Neuronal stem cell (in vitro differentiated cells): ENCODE data around the gene RYR2.

Experiments used
- DNase-seq: peaks from one replicate; pipeline ENCODE4 v3.0.0-alpha.2; 2013; ENCODE audit warnings: low spot score
- H2AFZ ChIP-seq: one replicate; pipeline ENCODE4 v1.6.1; 2013; ENCODE audit warnings: mild to moderate bottlenecking, low read length, inconsistent platforms
- H2AK5ac ChIP-seq: 2 replicates; pipeline ENCODE4 v1.6.1; 2013; ENCODE audit warnings: low read depth, mild to moderate bottlenecking, inconsistent platforms, low read length, moderate library complexity, mixed read lengths
- H2BK120ac ChIP-seq: 2 replicates; pipeline ENCODE4 v1.6.1; 2013; ENCODE audit warnings: low read depth, mild to moderate bottlenecking, inconsistent platforms, low read length, moderate library complexity, mixed read lengths
- H2BK12ac ChIP-seq: one replicate; pipeline ENCODE4 v1.6.1; 2013; ENCODE audit warnings: low read length, inconsistent platforms
- H2BK15ac ChIP-seq: 2 replicates; pipeline ENCODE4 v1.6.1; 2013; ENCODE audit warnings: mild to moderate bottlenecking, low read length, inconsistent platforms, mixed read lengths
- H2BK5ac ChIP-seq: one replicate; pipeline ENCODE4 v1.6.1; 2013; ENCODE audit warnings: inconsistent platforms, mild to moderate bottlenecking, low read length, moderate library complexity
- H3K14ac ChIP-seq: one replicate; pipeline ENCODE4 v1.6.1; 2013; ENCODE audit warnings: low read length, inconsistent platforms
- H3K18ac ChIP-seq: 2 replicates; pipeline ENCODE4 v1.6.1; 2013; ENCODE audit warnings: low read length, inconsistent platforms
- H3K23ac ChIP-seq: 2 replicates; pipeline ENCODE4 v1.6.1; 2013; ENCODE audit warnings: low read depth, mild to moderate bottlenecking, mixed read lengths, low read length, inconsistent platforms; ENCODE audit not compliant: poor library complexity
- H3K27ac ChIP-seq: replicated peaks from 3 replicates; pipeline ENCODE4 v1.5.1; 2013; ENCODE audit warnings: low read length, inconsistent platforms
- H3K27me3 ChIP-seq, 3 experiments: 2 replicates each; pipeline ENCODE4 v1.6.1; 2013; ENCODE audit warnings: low read length in 3 of 3, mild to moderate bottlenecking in 2 of 3, inconsistent platforms in 1 of 3, low read depth in 1 of 3, mixed read lengths in 1 of 3, moderate library complexity in 1 of 3; ENCODE audit not compliant: control insufficient read depth in 3 of 3, insufficient read depth in 3 of 3
- H3K36me3 ChIP-seq, 2 donors: replicated peaks in 1 of 2; 2 replicates each; pipeline ENCODE4 v1.6.1; 2013; ENCODE audit warnings: low read length in 2 of 2; ENCODE audit not compliant: control insufficient read depth in 2 of 2, insufficient read depth in 2 of 2
- H3K4ac ChIP-seq: 2 replicates; pipeline ENCODE4 v1.6.1; 2013; ENCODE audit warnings: inconsistent platforms, mild to moderate bottlenecking, low read length, moderate library complexity
- H3K4me1 ChIP-seq, 2 donors: 1 replicate in 1 of 2; 2 replicates in 1 of 2; pipeline ENCODE4 v1.6.1; 2013; ENCODE audit warnings: low read length in 2 of 2, low read depth in 1 of 2; ENCODE audit not compliant: control insufficient read depth in 2 of 2, insufficient read depth in 1 of 2
- H3K4me2 ChIP-seq: one replicate; pipeline ENCODE4 v1.6.1; 2013; ENCODE audit warnings: mild to moderate bottlenecking, low read length, inconsistent platforms; ENCODE audit not compliant: insufficient read depth, poor library complexity, severe bottlenecking
- H3K4me3 ChIP-seq, 2 donors: 2 replicates each; pipeline ENCODE4 v1.5.1; 2013; ENCODE audit warnings: low read length in 2 of 2, mild to moderate bottlenecking in 2 of 2, inconsistent platforms in 1 of 2, moderate library complexity in 1 of 2
- H3K79me1 ChIP-seq: one replicate; pipeline ENCODE4 v1.6.1; 2013; ENCODE audit warnings: low read depth, mild to moderate bottlenecking, inconsistent platforms, low read length, moderate library complexity
- H3K9ac ChIP-seq: one replicate; pipeline ENCODE4 v1.6.1; 2013; ENCODE audit warnings: mild to moderate bottlenecking, low read depth, low read length, inconsistent platforms; ENCODE audit not compliant: poor library complexity
- H3K9me3 ChIP-seq, 2 donors: replicated peaks in 1 of 2; 2 replicates each; pipeline versions ENCODE3 to v1.6.1; 2013; ENCODE audit warnings: low read length in 2 of 2, mild to moderate bottlenecking in 2 of 2, inconsistent platforms in 1 of 2, low read depth in 1 of 2, mixed read lengths in 1 of 2, moderate library complexity in 1 of 2; ENCODE audit not compliant: control insufficient read depth in 2 of 2, insufficient read depth in 1 of 2
- H4K8ac ChIP-seq: one replicate; pipeline ENCODE4 v1.6.1; 2013; ENCODE audit warnings: low read depth, mild to moderate bottlenecking, inconsistent platforms, low read length, moderate library complexity
- H4K91ac ChIP-seq: one replicate; pipeline ENCODE4 v1.6.1; 2013; ENCODE audit warnings: low read length, low read depth, mild to moderate bottlenecking, inconsistent platforms; ENCODE audit not compliant: poor library complexity
- WGBS, 2 donors: extraction: QIAGEN DNeasy Blood & Tissue Kit; methylation state at CpG; one replicate each; pipeline ENCODE4 v1.1.7; 2013; ENCODE audit warnings: missing lambda C conversion rate in 2 of 2, mixed read lengths in 1 of 2; ENCODE audit not compliant: insufficient read length in 2 of 2, insufficient replicate concordance in 1 of 2; ENCODE audit errors: extremely low coverage in 2 of 2; 5-methylcytosine and 5-hydroxymethylcytosine counted together

Gene RYR2

DNA sequence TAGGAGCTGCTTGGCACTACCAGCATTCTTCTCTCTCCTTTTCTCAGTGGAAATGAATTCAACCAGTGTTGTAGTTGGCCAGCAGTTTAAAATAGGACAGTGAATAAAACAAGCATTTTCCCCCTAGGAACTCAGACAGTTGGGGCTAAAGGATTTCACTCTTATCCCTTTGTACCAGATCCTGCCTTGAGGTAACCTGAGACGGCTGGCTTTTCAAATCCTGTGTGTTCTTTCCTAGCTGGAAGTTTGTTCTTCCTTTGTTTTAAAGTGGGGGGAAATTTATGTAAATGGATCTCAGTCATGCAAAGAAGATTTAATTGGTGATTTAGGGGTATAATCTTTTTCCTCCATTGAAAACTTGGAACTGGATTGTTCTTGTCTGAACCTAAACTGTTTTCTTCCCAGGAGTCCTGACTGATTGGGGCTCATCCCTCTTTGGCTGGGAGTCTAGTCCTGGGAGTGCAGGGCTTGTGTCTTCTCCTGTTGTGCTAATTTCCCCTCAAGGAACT lies 825.5 kb downstream of the RYR2 start:
- Histone ChIP-seq H3K4me1 (peaks cover 0 to 7% of the 10 kb centered on the region in 2 donors), H3K36me3 (no peaks in the 10 kb centered on the region), H2BK5ac (no peak overlapping the region), H3K27me3 (peaks cover 0 to 7% (median 0%) of the 10 kb centered on the region in 3 experiments), H3K4me3 (no peak overlapping the region), H2BK12ac (no peak overlapping the region), H2BK120ac (no peak overlapping the region), H3K9me3 (no peaks in the 10 kb centered on the region), H4K91ac (no peak overlapping the region), H3K23ac (no peak overlapping the region), H3K27ac (no peak overlapping the region), H3K4me2 (no peak overlapping the region), H3K9ac (no peak overlapping the region), H2AFZ (no peak overlapping the region), H4K8ac (no peak overlapping the region), H3K4ac (no peak overlapping the region), H2BK15ac (no peak overlapping the region), H2AK5ac (no peak overlapping the region), H3K79me1 (no peaks in the 10 kb centered on the region), H3K18ac (no peak overlapping the region), H3K14ac (no peak overlapping the region)
- peak; percentile 29 for DNase-seq
- no CpG with 5 or more reads among the region's 1 CpG for WGBS, 2 donors

DNA sequence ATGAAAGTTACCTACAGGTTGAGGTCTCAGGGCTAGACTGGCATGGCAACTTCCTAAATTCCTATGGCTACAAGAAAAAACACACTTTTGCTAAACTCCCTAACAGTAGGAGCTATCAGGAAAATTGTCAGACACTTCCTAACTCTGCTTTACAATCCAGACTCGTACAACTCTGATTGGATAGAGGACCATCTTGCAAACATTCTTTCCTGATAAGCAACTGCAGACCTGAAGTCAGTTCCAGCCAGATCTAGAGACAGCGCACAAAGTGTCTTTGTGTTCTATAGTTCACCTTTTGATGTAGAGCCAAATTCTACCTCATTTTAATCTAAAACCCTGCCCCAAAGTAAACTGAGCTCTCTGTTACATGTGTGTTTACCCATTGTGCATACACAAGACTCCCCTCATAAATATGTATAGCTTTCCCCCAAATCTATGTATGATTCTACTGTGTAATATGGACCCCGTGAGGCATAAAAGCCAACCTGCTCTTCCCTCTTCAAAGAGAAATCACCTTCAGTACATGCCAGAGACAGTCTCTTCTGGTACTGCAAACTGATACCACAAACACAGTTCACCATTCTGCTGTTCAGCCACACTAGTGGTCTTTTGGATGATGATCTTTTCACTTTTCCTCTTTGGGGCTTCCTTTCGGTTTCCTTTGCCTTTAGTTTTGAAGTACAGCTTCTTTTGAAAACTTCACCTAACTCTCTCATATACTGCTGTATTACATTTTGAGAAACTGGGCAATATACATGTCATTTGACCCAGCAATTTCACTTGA lies 827.0 kb downstream of the RYR2 start:
- Histone ChIP-seq H2AFZ (no peak overlapping the region), H2BK120ac (no peak overlapping the region), H3K23ac (no peak overlapping the region), H3K4me2 (no peak overlapping the region), H3K4me3 (no peak overlapping the region), H3K27ac (no peak overlapping the region), H2BK15ac (no peak overlapping the region), H3K4ac (no peak overlapping the region), H3K36me3 (no peaks in the 10 kb centered on the region), H3K9me3 (no peaks in the 10 kb centered on the region), H3K27me3 (peaks cover 0 to 7% (median 0%) of the 10 kb centered on the region in 3 experiments), H3K14ac (no peak overlapping the region), H4K8ac (no peak overlapping the region), H2AK5ac (no peak overlapping the region), H4K91ac (no peak overlapping the region), H3K9ac (no peak overlapping the region), H2BK12ac (no peak overlapping the region), H3K79me1 (no peaks in the 10 kb centered on the region), H2BK5ac (no peak overlapping the region), H3K4me1 (peaks cover 8 to 9% of the 10 kb centered on the region in 2 donors), H3K18ac (no peak overlapping the region)
- no peak for DNase-seq
- WGBS, 2 donors: no CpG with 5 or more reads among the region's 4 CpGs

DNA sequence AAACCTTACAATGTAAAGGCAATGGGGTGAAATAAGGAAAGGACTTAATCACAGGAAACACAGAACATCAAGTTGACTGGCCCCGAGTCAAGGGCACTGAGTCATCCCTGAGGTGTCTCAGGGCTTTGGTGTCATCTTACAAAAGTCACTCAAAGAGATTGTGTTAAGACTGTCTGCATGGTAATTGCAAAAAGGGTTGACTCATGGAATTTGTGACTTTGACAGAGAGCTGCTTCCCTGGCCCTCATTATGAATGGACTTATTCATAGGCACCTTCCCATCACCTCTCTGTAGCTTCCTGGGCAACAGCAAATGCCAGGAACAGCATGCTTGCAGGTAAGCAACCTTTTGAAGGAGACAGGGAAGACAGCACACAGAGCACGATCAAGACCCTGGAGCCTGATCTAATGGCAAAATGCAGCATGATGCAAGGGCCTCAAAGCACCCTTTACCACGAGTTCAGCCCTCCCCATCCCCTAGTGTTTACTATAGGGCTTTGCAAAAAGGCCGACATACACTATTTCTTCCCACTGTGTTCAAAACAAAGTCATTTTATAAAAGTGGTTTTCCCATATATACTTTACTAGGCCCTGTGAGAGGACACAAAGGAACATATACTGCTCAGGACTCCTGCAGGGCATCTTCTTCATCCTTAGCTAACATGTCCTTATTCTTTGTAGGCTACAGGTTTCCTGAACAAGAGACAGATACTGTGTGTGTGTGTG lies 831.7 kb downstream of the RYR2 start:
- no peak for DNase-seq
- Histone ChIP-seq H3K79me1 (no peaks in the 10 kb centered on the region), H2BK5ac (no peak overlapping the region), H2BK15ac (no peak overlapping the region), H2AFZ (no peak overlapping the region), H2BK120ac (no peak overlapping the region), H3K9ac (no peak overlapping the region), H3K14ac (no peak overlapping the region), H3K27ac (no peak overlapping the region), H2BK12ac (no peak overlapping the region), H3K36me3 (no peaks in the 10 kb centered on the region), H3K4me3 (no peak overlapping the region), H3K27me3 (no peaks in the 10 kb centered on the region), H3K23ac (no peak overlapping the region), H4K8ac (no peak overlapping the region), H4K91ac (no peak overlapping the region), H3K9me3 (no peaks in the 10 kb centered on the region), H3K4ac (no peak overlapping the region), H2AK5ac (no peak overlapping the region), H3K4me1 (peaks cover 5 to 12% of the 10 kb centered on the region in 2 donors), H3K4me2 (no peak overlapping the region), H3K18ac (no peak overlapping the region)
- WGBS, 2 donors: no CpG with 5 or more reads among the region's 4 CpGs

DNA sequence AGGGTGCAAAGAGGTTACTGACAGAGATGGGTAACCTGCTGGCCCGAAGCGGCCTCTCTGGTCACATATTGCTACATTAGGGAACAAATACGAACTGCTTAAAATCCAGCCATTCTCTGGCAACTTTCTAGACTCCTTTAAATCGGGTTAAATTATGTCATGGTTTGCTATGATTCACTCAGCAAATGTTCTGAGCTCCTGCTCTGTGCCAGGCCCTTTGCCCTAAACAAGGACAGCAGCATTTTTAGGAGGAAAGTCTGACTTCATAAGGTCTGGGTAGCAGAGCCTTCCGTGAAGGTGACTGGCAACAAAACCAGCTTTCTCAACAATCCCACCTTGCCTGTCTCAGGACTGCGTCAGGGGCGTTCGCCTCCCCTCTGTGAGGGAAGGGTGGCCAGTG lies 833.3 kb downstream of the RYR2 start:
- Histone ChIP-seq H2BK15ac (no peak overlapping the region), H3K23ac (no peak overlapping the region), H3K14ac (no peak overlapping the region), H2AK5ac (no peak overlapping the region), H3K4me1 (peaks cover 5 to 12% of the 10 kb centered on the region in 2 donors), H3K9ac (no peak overlapping the region), H3K27ac (no peak overlapping the region), H3K9me3 (no peaks in the 10 kb centered on the region), H3K4ac (no peak overlapping the region), H3K18ac (no peak overlapping the region), H2AFZ (no peak overlapping the region), H3K36me3 (no peaks in the 10 kb centered on the region), H3K4me2 (no peak overlapping the region), H2BK120ac (no peak overlapping the region), H2BK5ac (no peak overlapping the region), H4K8ac (no peak overlapping the region), H4K91ac (no peak overlapping the region), H3K79me1 (no peaks in the 10 kb centered on the region), H2BK12ac (no peak overlapping the region), H3K4me3 (no peak overlapping the region), H3K27me3 (no peaks in the 10 kb centered on the region)
- DNase-seq: no peak
- WGBS, 2 donors: no CpG with 5 or more reads among the region's 8 CpGs
